Lung (tissue), 12 donors: ENCODE results near the gene BRMS1. TPM values are rescaled to one million over a fixed set of nuclear protein-coding genes. Genes with fewer than 3 reads are reported as not detected.

Experiments used
- ATAC-seq: fragments of 200-7000 bp; cut with Tn5 transposase; one replicate; pipeline ENCODE4 v1.9.1; 2020; ENCODE audit warnings: moderate number of reproducible peaks; ENCODE audit not compliant: insufficient read depth, low FRiP score
- DNase-seq, 3 donors: peaks; one replicate each; pipeline ENCODE4 v3.0.0-alpha.2; 2013 to 2017
- H3K27ac ChIP-seq, 2 donors: one replicate each; pipeline ENCODE4 v1.5.1; 2013; ENCODE audit warnings: mild to moderate bottlenecking in 2 of 2, moderate library complexity in 2 of 2, control low read depth in 1 of 2, inconsistent platforms in 1 of 2, low read depth in 1 of 2, low read length in 1 of 2
- H3K27me3 ChIP-seq, 3 donors: one replicate each; pipeline ENCODE4 v1.5.1; 2013; ENCODE audit warnings: low read length in 2 of 3; ENCODE audit not compliant: control insufficient read depth in 3 of 3, insufficient read depth in 3 of 3
- H3K36me3 ChIP-seq, 4 donors: one replicate each; pipeline ENCODE4 v1.5.1; 2013; ENCODE audit warnings: low read length in 4 of 4, mild to moderate bottlenecking in 1 of 4, moderate library complexity in 1 of 4; ENCODE audit not compliant: control insufficient read depth in 4 of 4, insufficient read depth in 4 of 4
- H3K4me1 ChIP-seq, 5 donors: one replicate each; pipeline ENCODE4 v1.5.1; 2013; ENCODE audit warnings: low read length in 5 of 5, mild to moderate bottlenecking in 2 of 5, moderate library complexity in 1 of 5; ENCODE audit not compliant: control insufficient read depth in 5 of 5, insufficient read depth in 5 of 5
- H3K4me3 ChIP-seq: one replicate; pipeline ENCODE4 v1.5.1; 2013; ENCODE audit warnings: mild to moderate bottlenecking, control low read depth, moderate library complexity
- H3K9ac ChIP-seq, 2 donors: one replicate each; pipeline ENCODE4 v1.5.1; 2013; ENCODE audit warnings: low read length in 2 of 2, control low read depth in 1 of 2; ENCODE audit not compliant: insufficient read depth in 1 of 2
- H3K9me3 ChIP-seq, 4 donors: one replicate each; pipeline ENCODE4 v1.5.1; 2013; ENCODE audit warnings: low read length in 3 of 4, mild to moderate bottlenecking in 1 of 4, moderate library complexity in 1 of 4; ENCODE audit not compliant: control insufficient read depth in 4 of 4, insufficient read depth in 3 of 4
- CTCF ChIP-seq: IDR thresholded peaks from 2 replicates; pipeline ENCODE4 v1.5.1; 2012; ENCODE audit warnings: mild to moderate bottlenecking; ENCODE audit errors: control extremely low read depth, extremely low read depth
- WGBS, 2 donors: extraction: QIAGEN DNeasy Blood & Tissue Kit; methylation state at CpG; one replicate each; pipeline ENCODE4 v1.1.7; 2013; 5-methylcytosine and 5-hydroxymethylcytosine counted together
- polyA plus RNA-seq, 2 donors: library from polyadenylated mRNA; stranded (reverse); fragments of 200-250 nt; gene quantifications; one replicate each; pipeline ENCODE4 v1.2.1, GENCODE V29; 2013
- total RNA-seq, 2 donors: library from RNA; depleted of rRNA in 1 of 2; stranded (reverse); fragments of >200 nt in 1 of 2; gene quantifications; one replicate each; pipeline ENCODE4 v1.2.1, GENCODE V29; 2014 to 2021
- donor health status: control.
- donor health status: control.
- donor health status: Bipolar disorder and iron deficiency.
- donor health status: healthy.
- donor health status: DM: yes; HTN: yes; CAD: no.

Gene BRMS1
- total and polyA plus RNA-seq, 4 donors: 23.7 to 88.7 (median 49.2) TPM

- 67 to 92% methylated on average over 4 of the region's 4 CpGs for WGBS, 2 donors
- Histone ChIP-seq H3K27ac (no peak overlapping the region), H3K4me3 (no peak overlapping the region), H3K36me3 (no peaks in the 10 kb centered on the region), H3K4me1 (peaks cover 0 to 14% (median 7%) of the 10 kb centered on the region in 5 donors), H3K27me3 (peaks cover 0 to 29% (median 25%) of the 10 kb centered on the region in 3 donors), H3K9ac (no peak overlapping the region), H3K9me3 (no peaks in the 10 kb centered on the region)
- DNase-seq: no peak
- no peak for ATAC-seq
- TF ChIP-seq CTCF: no peak
Measured at GRCh38 chr11:66293352-66293751, 51.6 kb downstream of the BRMS1 start.

- DNase-seq: no peak
- no peak for TF ChIP-seq CTCF
- Histone ChIP-seq H3K4me1 (peaks cover 0 to 19% (median 12%) of the 10 kb centered on the region in 5 donors), H3K9ac (no peak overlapping the region), H3K9me3 (no peaks in the 10 kb centered on the region), H3K27ac (no peak overlapping the region), H3K27me3 (peaks cover 0 to 29% (median 25%) of the 10 kb centered on the region in 3 donors), H3K36me3 (no peaks in the 10 kb centered on the region), H3K4me3 (no peak overlapping the region)
- WGBS, 2 donors: 55 to 60% methylated on average over 17 of the region's 17 CpGs
- ATAC-seq: no peak
Measured at GRCh38 chr11:66292543-66293332, 52.2 kb downstream of the BRMS1 start.

- no peak within 1 kb of the TSS for H3K9ac ChIP-seq
- H3K27me3 ChIP-seq: peaks cover 0 to 29% (median 25%) of the 10 kb centered on the region in 3 donors
Measured at GRCh38 chr11:66291706-66292542, 53.0 kb downstream of the BRMS1 start, which contains the start of gene TMEM151A. TSS of gene TMEM151A (plus strand) at chr11:66291894. CDS start at chr11:66292014, 120 bp downstream.

More at GRCh38 chr11:66291706-66292542, 53.0 kb downstream of the BRMS1 start, which contains the start of gene TMEM151A:
- no peaks in the 10 kb centered on the region for H3K36me3 ChIP-seq
- H3K27ac ChIP-seq: no peak within 1 kb of the TSS
- no peaks in the 10 kb centered on the region for H3K9me3 ChIP-seq
- ATAC-seq: no peak
- DNase-seq: no peak
- TF ChIP-seq CTCF: no peak
- H3K4me3 ChIP-seq: peak within 1 kb of the TSS; percentile 27
- H3K4me1 ChIP-seq: peaks cover 0 to 22% (median 12%) of the 10 kb centered on the region in 5 donors
- 2% methylated on average over 66 to 95 of the region's 95 CpGs for WGBS, 2 donors
